Spleen (tissue), 11 donors: ENCODE measurements around the gene STRBP. TPM values are rescaled to one million over a fixed set of nuclear protein-coding genes. Genes with fewer than 3 reads are reported as not detected.
A peak's percentile ranks its signal among the peaks of the same experiment; 100 is the strongest.
"Not testable (repeated sequence)": the region's sequence is repeated elsewhere in the genome, so short reads cannot be mapped to it uniquely, and the experiment has no call there.

ENCODE experiments used
- DNase-seq: peaks from one replicate; pipeline ENCODE4 v3.0.0-alpha.2; 2020
- H3K27ac ChIP-seq, 8 donors: fragments of 200-600 bp; sonication (generic) in 7 of 8; 1 replicate in 4 of 8; 2 replicates in 4 of 8; pipeline versions ENCODE4 v1.5.0 to v1.8.0; 2016 to 2021; ENCODE audit warnings: inconsistent platforms in 4 of 8, mild to moderate bottlenecking in 4 of 8, moderate library complexity in 1 of 8
- H3K27me3 ChIP-seq, 7 donors: fragments of 200-600 bp; sonication (generic) in 6 of 7; replicated peaks in 1 of 7; 1 replicate in 4 of 7; 2 replicates in 3 of 7; pipeline versions ENCODE4 v1.5.0 to v1.8.0; 2016 to 2021; ENCODE audit warnings: inconsistent platforms in 3 of 7, mild to moderate bottlenecking in 1 of 7
- H3K36me3 ChIP-seq, 6 donors: fragments of 200-600 bp; sonication (generic) in 5 of 6; 1 replicate in 4 of 6; 2 replicates in 2 of 6; pipeline versions ENCODE4 v1.5.0 to v1.8.0; 2016 to 2021; ENCODE audit warnings: inconsistent platforms in 2 of 6
- H3K4me1 ChIP-seq, 6 donors: fragments of 200-600 bp; sonication (generic) in 5 of 6; 1 replicate in 3 of 6; 2 replicates in 3 of 6; pipeline versions ENCODE4 v1.5.0 to v1.8.0; 2016 to 2021; ENCODE audit warnings: inconsistent platforms in 3 of 6
- H3K4me3 ChIP-seq, 8 donors: fragments of 200-600 bp; sonication (generic) in 7 of 8; 1 replicate in 4 of 8; 2 replicates in 4 of 8; pipeline versions ENCODE4 v1.5.0 to v1.8.0; 2016 to 2021; ENCODE audit warnings: inconsistent platforms in 4 of 8, mild to moderate bottlenecking in 4 of 8, moderate library complexity in 2 of 8
- H3K9me3 ChIP-seq, 8 donors: fragments of 200-600 bp; sonication (generic) in 7 of 8; 1 replicate in 4 of 8; 2 replicates in 4 of 8; pipeline versions ENCODE4 v1.5.0 to v1.8.0; 2016 to 2021; ENCODE audit warnings: inconsistent platforms in 4 of 8
- POLR2A ChIP-seq, 3 donors: fragments of 450-650 bp; IDR thresholded peaks; one replicate each; pipeline ENCODE4 v1.5.1; 2017; ENCODE audit warnings: antibody characterized with exemption in 3 of 3, mild to moderate bottlenecking in 1 of 3
- POLR2AphosphoS5 ChIP-seq, 3 donors: sonication (generic); formaldehyde crosslinking; IDR thresholded peaks; one replicate each; pipeline ENCODE4 v1.5.1; 2017; ENCODE audit warnings: antibody characterized with exemption in 3 of 3
- WGBS, 5 donors: extraction: QIAGEN DNeasy Blood & Tissue Kit in 3 of 5; methylation state at CpG; one replicate each; pipeline versions ENCODE4 v1.1.5 to v1.1.7; 2013 to 2018; 5-methylcytosine and 5-hydroxymethylcytosine counted together
- intact Hi-C: fragments of 100-400 bp; cut with DNase I; formaldehyde crosslinking; loops from one replicate; pipeline ENCODE4 v1.15.0; 2023; ENCODE audit warnings: low total_unique reads
- polyA plus RNA-seq, 3 donors: library from polyadenylated mRNA; stranded (reverse); fragments of 200-250 nt; gene quantifications; one replicate each; pipeline ENCODE4 v1.2.1, GENCODE V29; 2013
- total RNA-seq, 7 donors: library from RNA; depleted of rRNA in 3 of 7; stranded (reverse); fragments of >200 nt in 3 of 7; fragmentation: NEBNext Ultra II Directional in 4 of 7; extraction: Animal tissue kit (Norgen Biotek cat#: 25700) in 4 of 7; gene quantifications; one replicate each; pipeline versions ENCODE4 v1.1.0 to v1.2.1, GENCODE V29; 2016 to 2021
- TF ChIP-seq, protein P1 (sequence below), 11 experiments: fragments of 200-600 bp in 7 of 11; fragments of 450-650 bp in 4 of 11; sonication (generic) in 4 of 11; IDR thresholded peaks in 8 of 11; conservative IDR thresholded peaks in 3 of 11; 1 replicate in 7 of 11; 2 replicates in 4 of 11; pipeline versions ENCODE4 v1.4.0 to v1.8.0; 2016 to 2021; ENCODE audit warnings: antibody characterized with exemption in 11 of 11, inconsistent platforms in 4 of 11, mild to moderate bottlenecking in 1 of 11
- donor health status: healthy with polysubstance abuse.
- donor health status: DM: no; HTN: no; CAD: no; lungs with moderate emphysema.
- donor health status: DM: no; HTN: no; CAD: no.
- donor health status: Bipolar disorder and iron deficiency.
- donor health status: healthy.
- donor health status: DM: no; HTN: no; CAD: no.
- donor health status: DM: yes; HTN: yes; CAD: no.

Gene STRBP
- total and polyA plus RNA-seq, 10 donors = 23.8 to 57.1 (median 36.7) TPM

DNA sequence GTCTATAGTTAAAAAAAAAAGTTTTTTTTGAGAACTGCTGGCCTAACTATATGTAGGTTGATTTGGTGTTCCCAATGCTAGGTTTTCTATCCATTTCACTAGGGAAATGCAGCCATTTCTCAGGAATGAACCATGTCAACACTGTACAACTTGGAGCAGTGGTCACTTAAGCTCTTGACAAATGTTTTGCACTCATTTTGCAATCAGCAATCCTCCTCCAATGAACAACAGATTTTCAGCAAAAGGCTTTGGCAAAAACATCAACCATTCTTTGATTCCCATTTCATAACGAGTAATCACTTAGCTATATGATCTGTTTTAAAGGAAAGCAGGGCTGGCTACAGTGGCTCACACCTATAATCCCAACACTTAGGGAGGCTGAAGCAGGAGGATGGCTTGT lies 17.9 kb downstream of the STRBP start:
- Histone ChIP-seq H3K27ac (no peak overlapping the region), H3K9me3 (no peaks in the 10 kb centered on the region), H3K27me3 (no peaks in the 10 kb centered on the region), H3K4me3 (no peak overlapping the region), H3K4me1 (peaks cover 0 to 63% (median 8%) of the 10 kb centered on the region in 6 donors), H3K36me3 (no peaks in the 10 kb centered on the region)
- intact Hi-C loops = no loop called here
- WGBS, 5 donors = 68 to 96% (median 90%) methylated on average over 1 of the region's 1 CpG
- DNase-seq = no peak
- TF ChIP-seq, protein P1, sequence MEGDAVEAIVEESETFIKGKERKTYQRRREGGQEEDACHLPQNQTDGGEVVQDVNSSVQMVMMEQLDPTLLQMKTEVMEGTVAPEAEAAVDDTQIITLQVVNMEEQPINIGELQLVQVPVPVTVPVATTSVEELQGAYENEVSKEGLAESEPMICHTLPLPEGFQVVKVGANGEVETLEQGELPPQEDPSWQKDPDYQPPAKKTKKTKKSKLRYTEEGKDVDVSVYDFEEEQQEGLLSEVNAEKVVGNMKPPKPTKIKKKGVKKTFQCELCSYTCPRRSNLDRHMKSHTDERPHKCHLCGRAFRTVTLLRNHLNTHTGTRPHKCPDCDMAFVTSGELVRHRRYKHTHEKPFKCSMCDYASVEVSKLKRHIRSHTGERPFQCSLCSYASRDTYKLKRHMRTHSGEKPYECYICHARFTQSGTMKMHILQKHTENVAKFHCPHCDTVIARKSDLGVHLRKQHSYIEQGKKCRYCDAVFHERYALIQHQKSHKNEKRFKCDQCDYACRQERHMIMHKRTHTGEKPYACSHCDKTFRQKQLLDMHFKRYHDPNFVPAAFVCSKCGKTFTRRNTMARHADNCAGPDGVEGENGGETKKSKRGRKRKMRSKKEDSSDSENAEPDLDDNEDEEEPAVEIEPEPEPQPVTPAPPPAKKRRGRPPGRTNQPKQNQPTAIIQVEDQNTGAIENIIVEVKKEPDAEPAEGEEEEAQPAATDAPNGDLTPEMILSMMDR (IDR thresholded peaks at IDR 0.05 in 8 of 11, conservative IDR thresholded peaks at IDR 0.05 in 3 of 11) = no peak
- TF ChIP-seq POLR2AphosphoS5 (IDR thresholded peaks at IDR 0.05) (no peak), POLR2A (IDR thresholded peaks at IDR 0.05) (no peak)

DNA sequence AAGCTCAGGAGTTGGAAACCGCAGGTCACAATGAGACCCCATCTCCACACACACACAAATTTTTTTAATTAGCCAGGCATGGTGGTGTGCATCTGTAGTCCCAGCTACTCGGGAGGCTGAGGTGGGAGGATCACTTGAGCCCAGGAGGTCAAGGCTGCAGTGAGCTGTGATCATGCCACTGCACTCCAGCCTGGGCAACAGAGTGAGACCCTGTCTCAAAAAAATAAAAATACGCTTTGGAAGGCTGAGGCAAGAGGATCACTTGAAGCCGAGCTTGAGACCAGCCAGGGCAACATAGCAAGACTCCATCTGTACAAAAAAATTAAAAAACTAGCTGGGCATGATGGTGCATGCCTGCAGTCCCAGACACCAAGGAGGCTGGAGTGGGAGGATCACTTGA lies 19.2 kb downstream of the STRBP start:
- WGBS, 5 donors = 67 to 97% (median 93%) methylated on average over 4 of the region's 4 CpGs
- H3K4me1 ChIP-seq = peaks cover 0 to 72% (median 8%) of the 10 kb centered on the region in 6 donors
- H3K27me3 ChIP-seq, intact Hi-C loops, DNase-seq, H3K4me3 ChIP-seq, H3K36me3 ChIP-seq, H3K27ac ChIP-seq, H3K9me3 ChIP-seq: not testable (repeated sequence)

DNA sequence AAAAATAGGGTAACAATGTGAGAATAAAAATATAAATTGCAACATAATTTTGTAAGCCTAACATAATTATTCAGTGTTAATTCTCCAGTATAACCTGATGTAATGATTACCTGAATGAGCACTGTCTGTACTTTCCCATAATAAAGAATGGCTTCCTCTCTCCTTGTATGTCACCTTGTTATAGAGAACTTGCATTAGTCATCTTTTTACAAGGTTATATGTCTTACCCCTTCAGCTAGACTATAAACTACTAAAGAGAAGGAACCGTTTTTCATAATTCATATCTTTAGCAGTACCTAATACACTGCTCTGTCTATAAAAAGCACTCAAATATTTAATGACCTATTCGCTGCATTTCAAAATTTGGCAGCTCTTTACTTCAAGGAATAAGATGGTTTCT lies 19.8 kb downstream of the STRBP start:
- Histone ChIP-seq H3K4me1 (peaks cover 0 to 73% (median 8%) of the 10 kb centered on the region in 6 donors), H3K27ac (no peak overlapping the region), H3K36me3 (no peaks in the 10 kb centered on the region), H3K4me3 (no peak overlapping the region), H3K9me3 (no peaks in the 10 kb centered on the region), H3K27me3 (no peaks in the 10 kb centered on the region)
- intact Hi-C loops = no loop called here
- no peak for DNase-seq
- WGBS, 5 donors = 83 to 90% (median 87%) methylated on average over 2 of the region's 2 CpGs
- TF ChIP-seq, protein P1 (IDR thresholded peaks at IDR 0.05 in 8 of 11, conservative IDR thresholded peaks at IDR 0.05 in 3 of 11) = no peak
- no peak for TF ChIP-seq POLR2AphosphoS5 (IDR thresholded peaks at IDR 0.05)
- TF ChIP-seq POLR2A (IDR thresholded peaks at IDR 0.05) = no peak

DNA sequence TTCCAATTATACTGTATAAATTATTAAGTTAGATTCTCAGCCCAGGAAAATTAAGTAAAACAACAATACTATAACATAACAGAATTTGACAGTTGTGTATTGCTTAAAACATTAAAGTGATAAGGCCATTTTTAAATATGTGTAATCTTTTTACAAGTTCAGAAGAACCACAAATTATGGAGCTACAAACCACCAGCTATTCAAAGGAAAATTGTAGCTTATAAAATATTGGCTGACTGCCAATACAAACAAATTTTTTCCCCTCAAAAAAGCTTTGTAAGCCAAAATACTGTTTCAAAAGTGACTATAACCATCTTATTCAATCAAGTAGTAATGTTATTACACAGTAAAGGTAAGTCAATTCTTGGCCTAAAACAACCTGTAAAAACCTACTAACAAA lies 21.9 kb downstream of the STRBP start:
- Histone ChIP-seq H3K27ac (no peak overlapping the region), H3K27me3 (no peaks in the 10 kb centered on the region), H3K4me1 (peaks cover 0 to 66% (median 5%) of the 10 kb centered on the region in 6 donors), H3K36me3 (no peaks in the 10 kb centered on the region), H3K9me3 (no peaks in the 10 kb centered on the region), H3K4me3 (no peak overlapping the region)
- no peak for TF ChIP-seq POLR2AphosphoS5 (IDR thresholded peaks at IDR 0.05)
- TF ChIP-seq, protein P1 (IDR thresholded peaks at IDR 0.05 in 8 of 11, conservative IDR thresholded peaks at IDR 0.05 in 3 of 11) = no peak
- TF ChIP-seq POLR2A (IDR thresholded peaks at IDR 0.05) = no peak
- intact Hi-C loops = no loop called here
- DNase-seq = no peak

DNA sequence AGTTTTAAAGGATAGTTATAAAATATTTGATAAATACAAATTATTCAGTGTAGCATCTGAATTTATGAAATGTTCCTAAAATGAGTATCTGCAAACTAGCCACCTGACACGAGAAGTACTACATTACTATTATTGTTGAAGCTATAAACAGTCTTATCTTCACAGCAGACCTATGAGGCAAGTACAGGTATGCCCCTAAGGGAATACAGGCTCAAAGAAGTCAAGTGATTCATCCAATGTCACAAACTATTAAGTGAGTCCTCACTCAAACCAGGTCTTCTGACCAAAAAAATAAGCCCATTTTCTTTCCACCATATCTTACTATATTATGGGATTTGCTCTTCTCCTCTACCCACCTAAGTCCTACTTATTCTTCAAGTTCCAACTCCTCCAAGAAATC lies 28.7 kb downstream of the STRBP start:
- no peaks in the 10 kb centered on the region for H3K36me3 ChIP-seq
- intact Hi-C loops = no loop called here
- no peak for DNase-seq
- H3K4me1 ChIP-seq = peaks cover 0 to 85% (median 9%) of the 10 kb centered on the region in 6 donors
- TF ChIP-seq POLR2AphosphoS5 (IDR thresholded peaks at IDR 0.05) (no peak), POLR2A (IDR thresholded peaks at IDR 0.05) (no peak)
- TF ChIP-seq, protein P1 (IDR thresholded peaks at IDR 0.05 in 8 of 11, conservative IDR thresholded peaks at IDR 0.05 in 3 of 11) = no peak
- 83 to 92% (median 84%) methylated on average over 1 of the region's 1 CpG for WGBS, 5 donors
- no peaks in the 10 kb centered on the region for H3K27me3 ChIP-seq
- peak overlapping the region in 1 of 8 donors; percentile 6 for H3K27ac ChIP-seq
- no peaks in the 10 kb centered on the region for H3K9me3 ChIP-seq
- no peak overlapping the region for H3K4me3 ChIP-seq
